K562 (cell line): ENCODE measurements around the gene SLC22A1. TPM values are rescaled to one million over a fixed set of nuclear protein-coding genes. Genes with fewer than 3 reads are reported as not detected.

Experiments used
- ESRRB ChIP-seq: fragments of 250-450 bp; sonication (Bioruptor Pico); IDR thresholded peaks from 2 replicates; pipeline ENCODE4 v1.5.0; 2020; ENCODE audit warnings: mild to moderate bottlenecking, moderate library complexity, borderline replicate concordance
- HOXB6 ChIP-seq: fragments of 250-450 bp; sonication (Bioruptor Pico); IDR thresholded peaks from 2 replicates; pipeline ENCODE4 v1.5.1; 2022; ENCODE audit warnings: mild to moderate bottlenecking, borderline replicate concordance
- KDM4B ChIP-seq, 2 experiments: fragments of 450-650 bp in 1 of 2; sonication (generic) in 1 of 2; IDR thresholded peaks; 2 replicates each; pipeline ENCODE4 v1.6.1; 2016 to 2017; ENCODE audit warnings: borderline replicate concordance in 2 of 2, antibody characterized with exemption in 1 of 2, low read depth in 1 of 2, mild to moderate bottlenecking in 1 of 2
- MYC ChIP-seq, 2 experiments: fragments of 250-450 bp in 1 of 2; sonication (Bioruptor Pico) in 1 of 2; IDR thresholded peaks; 2 replicates each; pipeline versions ENCODE4 v1.5.1 to v1.6.1; 2012 to 2021; ENCODE audit warnings: low read depth in 2 of 2, borderline replicate concordance in 1 of 2, improper control_type of control experiment in 1 of 2, low read length in 1 of 2, mild to moderate bottlenecking in 1 of 2, moderate library complexity in 1 of 2
- NFATC3 ChIP-seq: fragments of 450-650 bp; IDR thresholded peaks from 2 replicates; pipeline ENCODE4 v1.6.1; 2017; ENCODE audit warnings: mild to moderate bottlenecking
- SMAD4 ChIP-seq: fragments of 250-450 bp; sonication (Bioruptor Pico); conservative IDR thresholded peaks from 2 replicates; pipeline ENCODE4 v1.8.0; 2021; ENCODE audit warnings: inconsistent platforms, mild to moderate bottlenecking, moderate library complexity
- TBL1XR1 ChIP-seq, 2 experiments: IDR thresholded peaks; 2 replicates each; pipeline ENCODE4 v1.6.1; 2012; ENCODE audit warnings: improper control_type of control experiment in 2 of 2, low read length in 2 of 2, mild to moderate bottlenecking in 1 of 2
- ZBTB17 ChIP-seq: fragments of 450-650 bp; formaldehyde crosslinking; IDR thresholded peaks from 2 replicates; pipeline ENCODE4 v1.4.0; 2020; ENCODE audit warnings: mild to moderate bottlenecking
- ZMIZ1 ChIP-seq, 2 experiments: fragments of 150-350 bp in 1 of 2; IDR thresholded peaks; 2 replicates each; pipeline ENCODE4 v1.6.1; 2012 to 2016; ENCODE audit warnings: low read depth in 2 of 2, low read length in 2 of 2, mild to moderate bottlenecking in 1 of 2, moderate library complexity in 1 of 2
- ZNF584 ChIP-seq: fragments of 200-800 bp; sonication (Bioruptor generic); IDR thresholded peaks from 2 replicates; pipeline ENCODE4 v1.6.1; 2016; ENCODE audit warnings: low read depth, mild to moderate bottlenecking, missing genetic modification characterization, missing compliant biosample characterization
- ZNF707 ChIP-seq: fragments of 250-450 bp; sonication (Bioruptor Pico); conservative IDR thresholded peaks from 2 replicates; pipeline ENCODE4 v1.8.0; 2022; ENCODE audit warnings: inconsistent platforms, mild to moderate bottlenecking, moderate library complexity
- polyA plus RNA-seq, 8 experiments: library from polyadenylated mRNA; depleted of rRNA in 4 of 8; stranded (reverse) in 5 of 8; unstranded in 3 of 8; fragments of >200 nt; fragmentation: Nextera tagmentation in 2 of 8; fragmentation: Illumina TruSeq in 1 of 8; extraction: Ambion mirVana in 2 of 8; extraction: Trizol in 1 of 8; gene quantifications; 2 replicates each; pipeline versions ENCODE4 v1.2.1 to v1.2.3, GENCODE V29; 2011 to 2014; ENCODE audit warnings: inconsistent platforms in 1 of 8, missing spikeins in 1 of 8
- total RNA-seq, 7 experiments: library from RNA; depleted of rRNA in 6 of 7; stranded (reverse); fragments of >200 nt in 6 of 7; fragmentation: Illumina TruSeq in 2 of 7; extraction: Trizol in 2 of 7; gene quantifications; 2 replicates each; pipeline versions ENCODE4 v1.2.1 to v1.2.3, GENCODE V29; 2011 to 2021; ENCODE audit warnings: low replicate concordance in 1 of 7
- TF ChIP-seq, protein P1 (sequence below): fragments of 200-400 bp; formaldehyde crosslinking; IDR thresholded peaks from 2 replicates; pipeline ENCODE4 v1.6.1; 2017; ENCODE audit warnings: mild to moderate bottlenecking, low read depth, low read length, moderate library complexity
- TF ChIP-seq, protein P2 (sequence below), 2 experiments: fragments of 450-650 bp in 1 of 2; IDR thresholded peaks; 2 replicates each; pipeline ENCODE4 v1.6.1; 2011 to 2017; ENCODE audit warnings: low read depth in 2 of 2, antibody characterized with exemption in 1 of 2, borderline replicate concordance in 1 of 2, low read length in 1 of 2, mild to moderate bottlenecking in 1 of 2, mixed read lengths in 1 of 2; ENCODE audit not compliant: control insufficient read depth in 1 of 2
- TF ChIP-seq, protein P3 (sequence below): fragments of 250-450 bp; sonication (Bioruptor Pico); IDR thresholded peaks from 2 replicates; pipeline ENCODE4 v1.8.0; 2022; ENCODE audit warnings: moderate library complexity, mild to moderate bottlenecking, inconsistent platforms

SLC22A1 gene
- total and polyA plus RNA-seq, 9 of the 15 experiments (the other 6 are each of a cell fraction or from before 2014, with no cell fraction given), result 0.11 to 0.60 (median 0.26) TPM; not detected in 4

DNA sequence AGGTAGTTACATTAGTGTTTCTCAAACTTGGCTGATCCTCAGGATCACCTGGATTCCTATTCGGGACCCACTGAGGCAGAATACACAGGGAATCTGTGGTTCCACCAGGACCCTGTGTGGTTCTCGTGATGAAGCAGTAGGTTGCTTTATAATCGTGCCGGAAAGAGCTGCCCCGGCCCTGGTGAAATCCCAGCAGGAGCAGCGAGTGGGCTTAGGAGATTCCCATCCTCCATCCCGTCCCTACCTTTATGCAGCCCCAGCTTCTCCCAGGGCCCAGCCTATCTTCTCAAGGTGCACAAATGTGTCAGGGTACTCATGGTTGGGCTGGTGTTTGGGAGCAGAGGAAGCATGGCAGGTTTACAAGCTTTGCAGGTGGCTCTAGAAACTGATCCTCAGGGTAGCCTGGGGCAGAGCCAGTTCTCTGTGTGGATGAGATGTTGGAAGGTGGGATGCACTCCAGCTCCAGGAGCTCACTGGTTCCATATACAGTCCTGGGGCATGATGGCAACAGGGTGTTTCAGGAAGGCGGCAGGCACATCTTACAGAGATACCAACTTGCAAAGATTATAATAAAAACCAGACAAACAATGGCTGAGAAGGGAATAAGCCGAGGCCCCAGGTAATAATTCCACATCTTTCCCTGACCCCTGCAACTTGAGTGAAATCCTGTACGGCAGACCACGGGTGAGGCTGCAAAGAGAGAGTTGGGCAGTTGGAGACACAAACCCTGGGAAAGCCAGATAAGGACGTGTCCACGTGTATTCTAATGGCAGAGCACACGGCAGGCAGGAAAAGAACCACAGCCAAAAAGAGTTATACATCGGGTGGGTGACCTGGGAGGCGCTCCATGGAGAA is 5.9 kb downstream of the SLC22A1 start (continued):
- TF ChIP-seq MYC (IDR thresholded peaks at IDR 0.05; ENCODE audit: low read depth, low read length), result 0 out of 2 replicates have a peak, but pooled peaks have one; percentile 18
- no peak for TF ChIP-seq MYC (CRISPR knock-in tag; IDR thresholded peaks at IDR 0.05; ENCODE audit: borderline replicate concordance, low read depth)
- no peak for TF ChIP-seq ZNF707
- no peak for TF ChIP-seq KDM4B (IDR thresholded peaks at IDR 0.05; ENCODE audit: borderline replicate concordance in 2 of 2, low read depth in 1 of 2)
- no peak for TF ChIP-seq ESRRB (CRISPR knock-in tag)
- TF ChIP-seq, protein P1, sequence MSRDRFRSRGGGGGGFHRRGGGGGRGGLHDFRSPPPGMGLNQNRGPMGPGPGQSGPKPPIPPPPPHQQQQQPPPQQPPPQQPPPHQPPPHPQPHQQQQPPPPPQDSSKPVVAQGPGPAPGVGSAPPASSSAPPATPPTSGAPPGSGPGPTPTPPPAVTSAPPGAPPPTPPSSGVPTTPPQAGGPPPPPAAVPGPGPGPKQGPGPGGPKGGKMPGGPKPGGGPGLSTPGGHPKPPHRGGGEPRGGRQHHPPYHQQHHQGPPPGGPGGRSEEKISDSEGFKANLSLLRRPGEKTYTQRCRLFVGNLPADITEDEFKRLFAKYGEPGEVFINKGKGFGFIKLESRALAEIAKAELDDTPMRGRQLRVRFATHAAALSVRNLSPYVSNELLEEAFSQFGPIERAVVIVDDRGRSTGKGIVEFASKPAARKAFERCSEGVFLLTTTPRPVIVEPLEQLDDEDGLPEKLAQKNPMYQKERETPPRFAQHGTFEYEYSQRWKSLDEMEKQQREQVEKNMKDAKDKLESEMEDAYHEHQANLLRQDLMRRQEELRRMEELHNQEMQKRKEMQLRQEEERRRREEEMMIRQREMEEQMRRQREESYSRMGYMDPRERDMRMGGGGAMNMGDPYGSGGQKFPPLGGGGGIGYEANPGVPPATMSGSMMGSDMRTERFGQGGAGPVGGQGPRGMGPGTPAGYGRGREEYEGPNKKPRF, result no peak
- TF ChIP-seq ZMIZ1 (IDR thresholded peaks at IDR 0.05; ENCODE audit: low read depth in 2 of 2, low read length in 2 of 2), result no peak
- TF ChIP-seq, protein P2, sequence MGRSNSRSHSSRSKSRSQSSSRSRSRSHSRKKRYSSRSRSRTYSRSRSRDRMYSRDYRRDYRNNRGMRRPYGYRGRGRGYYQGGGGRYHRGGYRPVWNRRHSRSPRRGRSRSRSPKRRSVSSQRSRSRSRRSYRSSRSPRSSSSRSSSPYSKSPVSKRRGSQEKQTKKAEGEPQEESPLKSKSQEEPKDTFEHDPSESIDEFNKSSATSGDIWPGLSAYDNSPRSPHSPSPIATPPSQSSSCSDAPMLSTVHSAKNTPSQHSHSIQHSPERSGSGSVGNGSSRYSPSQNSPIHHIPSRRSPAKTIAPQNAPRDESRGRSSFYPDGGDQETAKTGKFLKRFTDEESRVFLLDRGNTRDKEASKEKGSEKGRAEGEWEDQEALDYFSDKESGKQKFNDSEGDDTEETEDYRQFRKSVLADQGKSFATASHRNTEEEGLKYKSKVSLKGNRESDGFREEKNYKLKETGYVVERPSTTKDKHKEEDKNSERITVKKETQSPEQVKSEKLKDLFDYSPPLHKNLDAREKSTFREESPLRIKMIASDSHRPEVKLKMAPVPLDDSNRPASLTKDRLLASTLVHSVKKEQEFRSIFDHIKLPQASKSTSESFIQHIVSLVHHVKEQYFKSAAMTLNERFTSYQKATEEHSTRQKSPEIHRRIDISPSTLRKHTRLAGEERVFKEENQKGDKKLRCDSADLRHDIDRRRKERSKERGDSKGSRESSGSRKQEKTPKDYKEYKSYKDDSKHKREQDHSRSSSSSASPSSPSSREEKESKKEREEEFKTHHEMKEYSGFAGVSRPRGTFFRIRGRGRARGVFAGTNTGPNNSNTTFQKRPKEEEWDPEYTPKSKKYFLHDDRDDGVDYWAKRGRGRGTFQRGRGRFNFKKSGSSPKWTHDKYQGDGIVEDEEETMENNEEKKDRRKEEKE (IDR thresholded peaks at IDR 0.05; ENCODE audit: borderline replicate concordance in 1 of 2, control insufficient read depth in 1 of 2, low read depth in 2 of 2, low read length in 1 of 2), result no peak
- TF ChIP-seq, protein P3, sequence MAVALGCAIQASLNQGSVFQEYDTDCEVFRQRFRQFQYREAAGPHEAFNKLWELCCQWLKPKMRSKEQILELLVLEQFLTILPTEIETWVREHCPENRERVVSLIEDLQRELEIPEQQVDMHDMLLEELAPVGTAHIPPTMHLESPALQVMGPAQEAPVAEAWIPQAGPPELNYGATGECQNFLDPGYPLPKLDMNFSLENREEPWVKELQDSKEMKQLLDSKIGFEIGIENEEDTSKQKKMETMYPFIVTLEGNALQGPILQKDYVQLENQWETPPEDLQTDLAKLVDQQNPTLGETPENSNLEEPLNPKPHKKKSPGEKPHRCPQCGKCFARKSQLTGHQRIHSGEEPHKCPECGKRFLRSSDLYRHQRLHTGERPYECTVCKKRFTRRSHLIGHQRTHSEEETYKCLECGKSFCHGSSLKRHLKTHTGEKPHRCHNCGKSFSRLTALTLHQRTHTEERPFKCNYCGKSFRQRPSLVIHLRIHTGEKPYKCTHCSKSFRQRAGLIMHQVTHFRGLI (CRISPR knock-in tag), result no peak
- peak; percentile 31; the same call in 1 of the 2 replicates for TF ChIP-seq SMAD4 (CRISPR knock-in tag)
- no peak for TF ChIP-seq NFATC3
- TF ChIP-seq ZNF584 (CRISPR knock-in tag), result 0 out of 2 replicates have a peak, but pooled peaks have one; percentile 29
- no peak for TF ChIP-seq HOXB6 (CRISPR knock-in tag)
- TF ChIP-seq TBL1XR1 (IDR thresholded peaks at IDR 0.05; ENCODE audit: low read length in 2 of 2), result no peak
- no peak for TF ChIP-seq ZBTB17 (CRISPR knock-in tag)
